Mucosa of stomach (tissue), 1 donor: ENCODE results near the gene SRGAP2.
"Not testable (repeated sequence)": the region's sequence is repeated elsewhere in the genome, so short reads cannot be mapped to it uniquely, and the experiment has no call there.

Experiments
- H3K27me3 ChIP-seq: one replicate; pipeline ENCODE4 v1.7.0; 2013; ENCODE audit warnings: mild to moderate bottlenecking, low read length; ENCODE audit not compliant: control insufficient read depth, insufficient read depth
- H3K36me3 ChIP-seq: one replicate; pipeline ENCODE4 v1.7.0; 2013; ENCODE audit warnings: low read length; ENCODE audit not compliant: control insufficient read depth, insufficient read depth
- H3K4me1 ChIP-seq: one replicate; pipeline ENCODE4 v1.7.0; 2013; ENCODE audit warnings: mild to moderate bottlenecking, low read length; ENCODE audit not compliant: control insufficient read depth, insufficient read depth
- H3K4me3 ChIP-seq: one replicate; pipeline ENCODE4 v1.7.0; 2013; ENCODE audit warnings: low read length
- H3K9ac ChIP-seq: one replicate; pipeline ENCODE4 v1.7.0; 2013; ENCODE audit warnings: mild to moderate bottlenecking, low read length, moderate library complexity
- H3K9me3 ChIP-seq: one replicate; pipeline ENCODE4 v1.7.0; 2013; ENCODE audit warnings: mild to moderate bottlenecking, low read length, moderate library complexity; ENCODE audit not compliant: control insufficient read depth
- donor health status: Pancreatic carcinoma.

Gene SRGAP2

DNA sequence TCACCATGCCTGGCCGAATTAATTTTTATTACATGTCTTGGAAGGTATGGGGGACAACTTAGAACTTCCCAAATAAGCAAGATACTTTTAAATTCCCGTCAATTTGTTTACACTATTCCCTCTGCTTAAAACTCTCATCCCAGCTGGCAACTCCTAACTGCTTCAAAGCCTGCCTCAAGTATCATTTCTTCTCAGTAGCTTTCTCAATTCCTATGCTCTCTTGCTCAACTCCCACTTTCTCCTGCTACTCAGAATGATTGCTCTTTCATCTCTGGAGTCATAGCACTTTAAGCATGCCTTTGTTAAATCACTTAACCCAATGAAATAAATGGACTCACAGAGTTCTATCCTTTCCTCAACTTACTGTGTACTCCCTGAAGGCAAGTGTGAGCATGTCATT is 19.6 kb upstream of the SRGAP2 start:
- H3K4me1 ChIP-seq, H3K9me3 ChIP-seq, H3K36me3 ChIP-seq, H3K9ac ChIP-seq, H3K4me3 ChIP-seq, H3K27me3 ChIP-seq: not testable (repeated sequence)

DNA sequence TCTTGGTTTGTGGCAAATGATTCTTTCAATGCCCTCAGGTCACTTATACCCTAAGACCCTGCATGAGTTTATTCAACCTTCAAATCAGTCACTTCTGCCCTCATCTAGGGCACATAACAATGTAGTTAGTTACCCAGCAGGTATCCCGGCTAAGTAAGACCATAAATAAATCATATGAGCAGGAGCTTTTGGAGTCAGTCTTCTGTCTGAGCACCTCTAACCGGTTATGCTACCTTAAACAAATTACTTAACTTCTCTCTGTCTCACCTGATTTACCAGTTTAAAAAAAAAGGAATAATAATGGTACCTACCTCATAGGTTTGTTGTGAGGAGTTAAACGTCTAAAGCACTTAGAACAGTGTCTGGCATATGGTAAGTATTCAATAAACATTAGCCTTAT is 17.6 kb upstream of the SRGAP2 start:
- not testable (repeated sequence) for H3K9me3 ChIP-seq, H3K9ac ChIP-seq, H3K27me3 ChIP-seq, H3K36me3 ChIP-seq, H3K4me3 ChIP-seq, H3K4me1 ChIP-seq

DNA sequence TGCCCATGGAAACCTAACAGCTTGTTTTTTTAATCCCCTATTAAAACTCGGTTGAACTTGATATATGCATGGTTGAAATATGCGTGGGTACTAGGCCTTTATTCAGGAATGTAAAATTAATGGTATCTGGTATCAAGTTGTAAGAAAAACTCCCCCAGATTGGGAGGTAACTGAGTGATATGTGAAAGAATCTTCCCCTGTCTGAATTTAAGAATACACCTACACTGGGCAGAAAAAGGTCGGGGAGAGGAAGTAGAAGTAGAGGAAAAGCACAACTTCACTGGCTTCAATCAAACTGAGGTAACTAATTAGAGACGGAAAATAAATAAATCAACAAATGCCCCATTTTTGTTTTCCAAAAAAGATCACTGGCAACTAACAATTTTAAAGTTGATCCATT is 16.5 kb upstream of the SRGAP2 start:
- H3K4me3 ChIP-seq, H3K27me3 ChIP-seq, H3K9me3 ChIP-seq, H3K9ac ChIP-seq, H3K36me3 ChIP-seq, H3K4me1 ChIP-seq: not testable (repeated sequence)

DNA sequence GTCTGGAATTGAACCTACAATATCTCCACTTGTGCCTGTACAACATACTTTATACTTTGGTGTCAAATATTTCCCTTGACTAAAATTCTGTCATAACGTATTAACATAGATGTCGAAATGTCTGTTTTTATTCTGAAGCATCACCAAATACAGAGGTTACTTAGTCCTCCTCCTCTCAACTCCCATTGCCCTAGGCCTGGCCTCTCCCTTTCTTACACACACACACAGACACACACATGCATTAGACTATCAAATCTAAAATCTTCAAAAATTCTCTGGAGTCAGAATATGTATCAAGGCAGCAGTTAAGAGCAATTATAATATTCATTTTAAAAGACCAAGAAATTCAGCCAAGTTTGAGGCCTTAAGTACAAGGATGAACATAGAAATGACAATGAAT is 8.2 kb upstream of the SRGAP2 start:
- not testable (repeated sequence) for H3K9me3 ChIP-seq, H3K4me3 ChIP-seq, H3K36me3 ChIP-seq, H3K9ac ChIP-seq, H3K27me3 ChIP-seq, H3K4me1 ChIP-seq

DNA sequence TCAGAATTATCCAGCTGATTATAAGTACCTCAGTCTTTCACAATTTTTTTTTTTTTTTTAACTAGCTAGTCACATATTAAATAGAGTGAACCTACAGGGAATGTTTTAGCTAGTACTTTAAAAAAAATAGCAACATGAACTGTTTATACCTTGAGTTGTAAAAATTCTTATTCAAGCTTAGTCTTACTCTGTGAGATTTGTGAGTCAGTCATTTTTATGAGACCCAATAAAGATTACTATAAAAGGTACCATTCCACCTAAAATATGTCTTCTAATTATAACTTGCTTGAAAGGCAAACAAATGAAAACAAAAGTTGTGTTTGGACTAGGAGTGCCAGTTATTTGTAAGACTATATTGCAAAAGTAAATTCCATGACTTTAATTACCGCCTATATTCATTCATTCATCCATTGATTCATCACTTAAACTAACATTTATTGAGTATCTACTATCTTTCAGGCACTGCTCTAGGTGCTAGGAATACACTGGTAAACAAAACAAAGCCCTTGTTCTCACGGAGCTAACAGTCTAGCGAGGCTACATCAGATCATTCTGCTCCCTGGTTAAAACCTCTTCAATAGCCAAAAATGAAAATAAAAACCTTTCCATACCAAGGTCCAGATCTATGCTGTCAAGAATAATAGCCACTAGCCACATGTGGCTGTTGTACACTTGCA is 6.5 kb upstream of the SRGAP2 start:
- H3K27me3 ChIP-seq, H3K9ac ChIP-seq, H3K4me3 ChIP-seq, H3K36me3 ChIP-seq, H3K9me3 ChIP-seq, H3K4me1 ChIP-seq: not testable (repeated sequence)

DNA sequence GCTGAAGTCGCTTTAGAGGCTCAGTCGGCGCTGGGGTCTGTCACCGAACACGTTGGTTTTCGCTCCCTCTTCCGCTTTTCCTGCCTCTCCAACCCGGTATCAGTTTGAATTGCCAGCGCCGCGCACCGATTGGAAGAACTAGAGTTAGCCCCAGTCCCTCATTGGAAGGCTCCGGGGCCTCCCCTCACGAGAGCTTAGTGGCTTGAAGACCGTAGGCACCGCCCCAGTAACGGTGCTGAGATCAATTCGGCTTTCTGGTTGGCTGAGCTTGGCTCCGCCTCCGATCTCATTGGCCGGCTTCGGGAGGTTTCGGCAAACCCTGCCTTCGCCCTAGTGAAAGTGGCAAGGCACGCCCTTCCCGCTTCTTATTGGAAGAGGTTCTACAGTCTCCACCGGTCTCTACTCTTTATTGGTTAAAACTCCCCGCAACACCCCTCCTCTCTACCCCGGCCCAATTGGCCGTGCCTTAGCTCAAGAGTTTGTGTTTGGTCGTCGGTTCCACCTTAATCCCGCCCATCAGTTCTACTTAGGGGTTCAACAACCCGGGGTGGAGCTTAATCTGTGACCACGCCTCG is 465 bp upstream of the SRGAP2 start, which contains the start of gene FAM72A:
Gene FAM72A, minus strand, starts transcription at position 51 of the 575 bp plus-strand sequence. CDS start 814 bp downstream, outside the sequence.
- not testable (repeated sequence) for H3K9ac ChIP-seq, H3K9me3 ChIP-seq, H3K4me1 ChIP-seq, H3K27me3 ChIP-seq, H3K36me3 ChIP-seq, H3K4me3 ChIP-seq

DNA sequence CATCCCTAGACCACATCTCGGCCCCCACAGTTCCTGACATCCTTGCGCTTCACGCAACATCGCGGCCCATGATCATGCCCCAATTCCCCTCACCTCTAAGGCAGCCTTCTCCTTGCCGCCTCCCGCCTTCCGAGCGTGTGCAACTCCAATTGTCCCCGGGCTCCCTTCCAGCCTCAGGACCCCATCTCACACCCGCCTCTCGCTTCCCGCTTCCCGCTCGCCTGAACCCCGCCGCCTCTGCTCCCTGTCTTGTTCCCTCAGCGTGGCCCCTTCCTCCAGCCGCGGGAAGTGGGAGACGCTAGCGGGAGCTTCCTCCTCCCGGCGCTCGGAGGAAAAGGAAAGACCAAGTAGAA is 794 bp downstream of the SRGAP2 start:
- H3K27me3 ChIP-seq, H3K4me3 ChIP-seq, H3K9ac ChIP-seq, H3K9me3 ChIP-seq, H3K4me1 ChIP-seq, H3K36me3 ChIP-seq: not testable (repeated sequence)

DNA sequence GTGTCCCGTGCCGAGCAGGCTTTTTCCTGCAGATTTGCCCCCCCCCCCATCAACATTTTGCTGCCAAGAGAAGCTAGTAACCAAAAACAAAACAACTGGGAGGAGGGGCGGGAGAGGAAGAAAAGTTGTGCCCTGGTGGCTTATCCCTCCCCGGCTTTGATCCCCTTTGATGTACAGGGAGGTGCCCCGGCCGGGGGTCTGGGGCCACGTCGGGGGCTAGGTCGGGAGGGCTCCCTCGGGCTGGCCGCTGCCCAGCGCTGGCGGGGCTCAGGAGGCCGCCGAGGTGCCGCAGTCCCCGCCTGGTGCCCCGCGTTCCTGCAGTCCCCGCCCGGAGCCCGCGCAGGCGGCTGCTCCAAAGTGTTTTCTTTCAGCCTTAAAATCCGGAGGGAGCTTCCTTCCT is 1.5 kb downstream of the SRGAP2 start:
- H3K4me1 ChIP-seq, H3K9me3 ChIP-seq, H3K4me3 ChIP-seq, H3K9ac ChIP-seq, H3K36me3 ChIP-seq, H3K27me3 ChIP-seq: not testable (repeated sequence)

DNA sequence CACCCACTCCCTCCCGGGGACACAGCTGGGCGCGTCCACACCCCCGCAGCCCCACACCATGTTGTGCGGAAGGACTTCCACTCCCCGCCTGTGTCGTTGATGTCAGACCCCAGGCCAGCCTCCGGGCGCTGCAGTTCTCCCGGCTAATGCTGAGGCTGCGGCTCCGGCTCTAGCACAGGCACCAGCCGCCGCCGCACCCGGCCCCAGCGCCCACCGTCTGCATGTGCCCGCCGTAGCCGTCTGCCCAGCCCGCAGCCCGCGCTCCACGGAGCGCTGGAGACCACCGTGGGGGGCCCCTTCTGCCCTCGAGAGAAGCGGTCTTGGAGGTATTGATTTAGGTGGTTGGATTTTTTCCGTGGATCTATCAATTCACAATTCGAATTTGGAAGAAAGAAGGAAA is 2.2 kb downstream of the SRGAP2 start:
- H3K36me3 ChIP-seq, H3K9ac ChIP-seq, H3K9me3 ChIP-seq, H3K4me1 ChIP-seq, H3K27me3 ChIP-seq, H3K4me3 ChIP-seq: not testable (repeated sequence)

DNA sequence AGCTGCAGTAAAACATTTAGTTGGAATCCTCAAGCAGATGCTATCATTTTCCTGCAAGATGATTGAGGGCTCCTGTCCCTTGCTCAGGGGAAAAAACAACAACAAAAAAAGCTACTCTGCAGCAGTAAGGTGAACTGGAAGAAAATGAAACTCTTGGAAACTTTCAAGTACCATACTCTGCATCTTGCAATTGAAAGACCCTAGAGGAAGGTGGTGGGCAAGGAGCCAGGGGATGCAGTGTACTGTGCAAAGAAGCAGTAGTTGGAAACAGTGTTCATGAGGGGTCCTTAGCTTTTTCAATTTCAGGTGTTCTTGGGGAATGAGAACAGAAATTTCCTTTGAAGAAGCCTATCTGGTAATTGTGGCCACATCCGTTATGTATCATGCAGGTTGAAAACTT is 7.5 kb downstream of the SRGAP2 start:
- H3K27me3 ChIP-seq, H3K4me3 ChIP-seq, H3K9me3 ChIP-seq, H3K4me1 ChIP-seq, H3K9ac ChIP-seq, H3K36me3 ChIP-seq: not testable (repeated sequence)

DNA sequence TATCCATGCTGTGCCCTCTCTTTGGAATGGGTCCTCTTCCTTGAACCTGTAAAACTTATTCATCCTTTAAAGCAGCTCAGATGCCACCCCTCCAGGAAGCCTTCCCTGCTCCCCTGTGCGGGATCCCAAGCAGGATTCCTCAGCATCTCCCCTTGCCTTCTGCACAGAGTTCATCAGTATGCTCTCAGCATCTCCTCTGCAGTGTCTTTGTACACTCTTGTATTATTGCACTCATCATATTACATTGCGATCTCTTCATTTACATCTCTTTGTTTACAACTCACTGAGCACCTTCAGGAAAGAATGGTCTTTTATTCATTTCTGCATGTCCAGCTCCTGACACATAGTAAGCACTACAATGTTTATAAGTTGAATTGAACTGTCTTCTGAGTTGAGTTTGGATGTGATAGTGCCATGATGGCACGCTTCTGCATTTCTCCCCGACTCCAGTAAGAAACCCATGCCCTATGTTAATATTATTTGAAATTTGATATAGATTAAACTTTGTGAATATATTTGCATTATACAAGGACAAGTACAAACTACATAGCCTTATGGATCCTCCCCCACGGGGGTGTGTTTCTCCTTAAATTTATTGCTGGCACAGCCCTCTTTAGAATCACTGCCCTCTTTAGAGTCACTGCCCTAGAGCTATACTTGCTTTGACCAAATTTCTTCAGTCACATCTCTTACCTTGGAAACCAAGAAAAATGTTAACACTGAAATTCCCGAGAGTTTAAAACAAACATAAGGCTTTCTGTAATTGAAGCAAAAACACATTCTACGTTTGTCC is 12.5 kb downstream of the SRGAP2 start:
- H3K4me1 ChIP-seq, H3K27me3 ChIP-seq, H3K9me3 ChIP-seq, H3K36me3 ChIP-seq, H3K4me3 ChIP-seq, H3K9ac ChIP-seq: not testable (repeated sequence)

DNA sequence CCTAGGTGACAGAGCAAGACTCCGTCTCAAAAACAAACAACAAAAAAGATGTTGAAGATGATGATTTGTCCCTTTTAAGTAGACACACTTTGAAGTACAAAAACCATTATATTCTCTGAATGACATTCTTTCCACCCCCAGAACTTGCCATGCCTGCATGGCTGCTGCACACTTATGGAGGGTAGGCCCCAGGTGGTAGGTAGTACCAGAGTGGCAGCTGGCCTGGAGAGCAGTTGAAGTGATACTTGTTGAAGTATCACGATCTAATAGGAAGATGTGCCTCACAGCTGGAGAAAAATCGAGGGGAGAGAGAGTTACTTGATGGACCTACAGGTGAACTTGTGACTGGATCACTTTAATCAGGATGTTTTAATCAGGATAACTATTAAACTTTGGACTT is 14.9 kb downstream of the SRGAP2 start:
- not testable (repeated sequence) for H3K27me3 ChIP-seq, H3K9me3 ChIP-seq, H3K4me3 ChIP-seq, H3K4me1 ChIP-seq, H3K36me3 ChIP-seq, H3K9ac ChIP-seq
